Natural killer cell (primary cell): ENCODE data around the gene BEST3. TPM values are rescaled to one million over a fixed set of nuclear protein-coding genes. Genes with fewer than 3 reads are reported as not detected.

Source experiments
- ATAC-seq, 3 donors: fragments of 150-1000 bp in 2 of 3; fragments of 200-7000 bp in 1 of 3; cut with Tn5 transposase; 1 replicate in 1 of 3; 2 replicates in 2 of 3; pipeline ENCODE4 v1.10.0; 2021; ENCODE audit warnings: mild to moderate bottlenecking in 2 of 3, moderate library complexity in 2 of 3
- DNase-seq, 2 donors: peaks; one replicate each; pipeline versions ENCODE4 v3.0.0 to v3.0.0-alpha.2; 2013 to 2021; ENCODE audit warnings: mixed read lengths in 1 of 2
- H3K27ac ChIP-seq: one replicate; pipeline ENCODE4 v1.5.1; 2013; ENCODE audit warnings: mild to moderate bottlenecking, low read length
- H3K27me3 ChIP-seq: one replicate; pipeline ENCODE4 v1.6.1; 2013; ENCODE audit warnings: low read length; ENCODE audit not compliant: control insufficient read depth, insufficient read depth
- H3K36me3 ChIP-seq: one replicate; pipeline ENCODE4 v1.6.1; 2013; ENCODE audit warnings: low read length; ENCODE audit not compliant: control insufficient read depth, insufficient read depth
- H3K4me1 ChIP-seq: one replicate; pipeline ENCODE4 v1.6.1; 2013; ENCODE audit warnings: low read length; ENCODE audit not compliant: control insufficient read depth, insufficient read depth
- H3K4me3 ChIP-seq: one replicate; pipeline ENCODE4 v1.5.1; 2013; ENCODE audit warnings: low read length
- H3K9me3 ChIP-seq: one replicate; pipeline ENCODE4 v1.6.1; 2013; ENCODE audit warnings: low read length; ENCODE audit not compliant: control insufficient read depth, insufficient read depth
- H3K27ac Mint-ChIP-seq, 2 donors: one replicate each; pipeline ENCODE4 v1.8.0; 2022; ENCODE audit warnings: mild to moderate bottlenecking in 2 of 2, mixed read lengths in 2 of 2, moderate library complexity in 1 of 2
- H3K27me3 Mint-ChIP-seq, 2 donors: one replicate each; pipeline ENCODE4 v1.8.0; 2022; ENCODE audit warnings: low read depth in 2 of 2, mixed read lengths in 2 of 2
- H3K36me3 Mint-ChIP-seq: one replicate; pipeline ENCODE4 v1.8.0; 2022; ENCODE audit warnings: mixed read lengths
- H3K4me1 Mint-ChIP-seq, 2 donors: one replicate each; pipeline ENCODE4 v1.8.0; 2022; ENCODE audit warnings: mixed read lengths in 2 of 2
- H3K4me3 Mint-ChIP-seq: one replicate; pipeline ENCODE4 v1.8.0; 2022; ENCODE audit warnings: mild to moderate bottlenecking, moderate library complexity, mixed read lengths
- H3K9me3 Mint-ChIP-seq, 2 donors: one replicate each; pipeline ENCODE4 v1.8.0; 2022; ENCODE audit warnings: mixed read lengths in 2 of 2
- WGBS: methylation state at CpG from one replicate; pipeline ENCODE4 v1.1.7; 2013; ENCODE audit warnings: missing lambda C conversion rate; ENCODE audit not compliant: insufficient coverage; 5-methylcytosine and 5-hydroxymethylcytosine counted together
- intact Hi-C: fragments of 100-400 bp; cut with micrococcal nuclease; formaldehyde crosslinking; loops from one replicate; pipeline ENCODE4 v1.14.2; 2022
- total RNA-seq, 4 donors: library from RNA; stranded (reverse); fragments of 120-200 nt in 1 of 4; gene quantifications; one replicate each; pipeline versions ENCODE4 v1.2.3 to v1.2.4, GENCODE V29; 2013 to 2022
- TF ChIP-seq, protein P1 (sequence below): fragments of 200-600 bp; IDR thresholded peaks from one replicate; pipeline ENCODE4 v1.8.0; 2022; ENCODE audit warnings: antibody characterized with exemption

Gene BEST3
- total RNA-seq, 3 donors from 2014 or later (not counting 1 experiment from before 2014, with no cell fraction given): not detected

DNA sequence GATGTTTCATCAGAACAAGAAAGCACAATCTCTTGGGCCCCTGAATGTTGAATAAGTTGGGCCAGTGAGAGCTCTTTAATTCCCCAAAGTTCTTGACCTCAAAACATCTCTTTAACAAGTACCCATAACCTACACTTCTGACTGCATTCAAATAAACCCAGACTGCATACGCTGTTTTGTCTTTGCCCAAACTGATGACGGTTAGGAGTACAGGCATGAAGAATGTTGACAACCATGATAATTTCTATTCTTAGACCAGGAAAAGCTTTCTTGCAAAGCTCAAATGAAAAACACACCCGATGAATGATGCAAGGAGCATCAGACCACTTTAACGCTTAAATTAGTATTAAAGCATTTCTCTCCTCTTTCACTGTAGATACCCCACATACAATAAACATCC, 27.8 kb upstream of the BEST3 start:
- TF ChIP-seq, protein P1, sequence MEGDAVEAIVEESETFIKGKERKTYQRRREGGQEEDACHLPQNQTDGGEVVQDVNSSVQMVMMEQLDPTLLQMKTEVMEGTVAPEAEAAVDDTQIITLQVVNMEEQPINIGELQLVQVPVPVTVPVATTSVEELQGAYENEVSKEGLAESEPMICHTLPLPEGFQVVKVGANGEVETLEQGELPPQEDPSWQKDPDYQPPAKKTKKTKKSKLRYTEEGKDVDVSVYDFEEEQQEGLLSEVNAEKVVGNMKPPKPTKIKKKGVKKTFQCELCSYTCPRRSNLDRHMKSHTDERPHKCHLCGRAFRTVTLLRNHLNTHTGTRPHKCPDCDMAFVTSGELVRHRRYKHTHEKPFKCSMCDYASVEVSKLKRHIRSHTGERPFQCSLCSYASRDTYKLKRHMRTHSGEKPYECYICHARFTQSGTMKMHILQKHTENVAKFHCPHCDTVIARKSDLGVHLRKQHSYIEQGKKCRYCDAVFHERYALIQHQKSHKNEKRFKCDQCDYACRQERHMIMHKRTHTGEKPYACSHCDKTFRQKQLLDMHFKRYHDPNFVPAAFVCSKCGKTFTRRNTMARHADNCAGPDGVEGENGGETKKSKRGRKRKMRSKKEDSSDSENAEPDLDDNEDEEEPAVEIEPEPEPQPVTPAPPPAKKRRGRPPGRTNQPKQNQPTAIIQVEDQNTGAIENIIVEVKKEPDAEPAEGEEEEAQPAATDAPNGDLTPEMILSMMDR: no peak
- H3K9me3 Mint-ChIP-seq: no peaks in the 10 kb centered on the region
- H3K27me3 Mint-ChIP-seq: peaks cover 10 to 46% of the 10 kb centered on the region in 2 donors
- Histone ChIP-seq H3K27me3 (peaks cover 8% of the 10 kb centered on the region), H3K4me1 (no peaks in the 10 kb centered on the region), H3K27ac (no peak overlapping the region), H3K36me3 (no peaks in the 10 kb centered on the region), H3K4me3 (no peak overlapping the region), H3K9me3 (no peaks in the 10 kb centered on the region)
- H3K4me1 Mint-ChIP-seq: no peaks in the 10 kb centered on the region
- DNase-seq: no peak
- ATAC-seq: no peak
- intact Hi-C loops: no loop called here
- no peak overlapping the region for H3K27ac Mint-ChIP-seq
- H3K4me3 Mint-ChIP-seq: no peak overlapping the region
- H3K36me3 Mint-ChIP-seq: no peaks in the 10 kb centered on the region
- WGBS: 95% methylated on average over 4 of the region's 4 CpGs

DNA sequence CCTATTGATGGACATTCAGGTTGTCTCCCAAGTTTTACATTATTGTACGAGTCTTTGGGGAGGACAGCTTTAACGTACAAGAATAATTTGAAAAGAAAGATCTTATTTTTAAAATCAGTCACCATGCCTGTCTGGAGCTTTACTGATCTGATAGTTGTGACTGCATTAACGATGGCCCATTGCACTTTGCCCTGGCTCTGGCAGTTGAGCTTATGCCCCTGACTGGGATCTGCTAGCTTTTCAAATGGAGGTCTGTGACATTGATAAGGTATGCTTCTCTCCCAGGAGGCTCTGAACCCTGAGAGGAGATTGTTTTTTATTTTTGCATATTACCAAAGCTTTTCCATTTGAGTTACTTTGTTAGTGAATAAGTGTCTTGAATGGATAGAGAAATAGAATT, 21.6 kb upstream of the BEST3 start:
- H3K4me3 ChIP-seq: no peak overlapping the region
- intact Hi-C loops: no loop called here
- H3K4me1 Mint-ChIP-seq: peaks cover 0 to 5% of the 10 kb centered on the region in 2 donors
- ATAC-seq (no peak), DNase-seq (no peak)
- H3K9me3 ChIP-seq: no peaks in the 10 kb centered on the region
- no peaks in the 10 kb centered on the region for H3K4me1 ChIP-seq
- no peak overlapping the region for H3K27ac ChIP-seq
- no peak overlapping the region for H3K4me3 Mint-ChIP-seq
- H3K27ac Mint-ChIP-seq: no peak overlapping the region
- TF ChIP-seq, protein P1: no peak
- no peaks in the 10 kb centered on the region for H3K36me3 Mint-ChIP-seq
- 83% methylated on average over 3 of the region's 3 CpGs for WGBS
- no peaks in the 10 kb centered on the region for H3K9me3 Mint-ChIP-seq
- H3K27me3 Mint-ChIP-seq: peaks cover 7 to 31% of the 10 kb centered on the region in 2 donors
- H3K27me3 ChIP-seq: peaks cover 3% of the 10 kb centered on the region
- no peaks in the 10 kb centered on the region for H3K36me3 ChIP-seq

DNA sequence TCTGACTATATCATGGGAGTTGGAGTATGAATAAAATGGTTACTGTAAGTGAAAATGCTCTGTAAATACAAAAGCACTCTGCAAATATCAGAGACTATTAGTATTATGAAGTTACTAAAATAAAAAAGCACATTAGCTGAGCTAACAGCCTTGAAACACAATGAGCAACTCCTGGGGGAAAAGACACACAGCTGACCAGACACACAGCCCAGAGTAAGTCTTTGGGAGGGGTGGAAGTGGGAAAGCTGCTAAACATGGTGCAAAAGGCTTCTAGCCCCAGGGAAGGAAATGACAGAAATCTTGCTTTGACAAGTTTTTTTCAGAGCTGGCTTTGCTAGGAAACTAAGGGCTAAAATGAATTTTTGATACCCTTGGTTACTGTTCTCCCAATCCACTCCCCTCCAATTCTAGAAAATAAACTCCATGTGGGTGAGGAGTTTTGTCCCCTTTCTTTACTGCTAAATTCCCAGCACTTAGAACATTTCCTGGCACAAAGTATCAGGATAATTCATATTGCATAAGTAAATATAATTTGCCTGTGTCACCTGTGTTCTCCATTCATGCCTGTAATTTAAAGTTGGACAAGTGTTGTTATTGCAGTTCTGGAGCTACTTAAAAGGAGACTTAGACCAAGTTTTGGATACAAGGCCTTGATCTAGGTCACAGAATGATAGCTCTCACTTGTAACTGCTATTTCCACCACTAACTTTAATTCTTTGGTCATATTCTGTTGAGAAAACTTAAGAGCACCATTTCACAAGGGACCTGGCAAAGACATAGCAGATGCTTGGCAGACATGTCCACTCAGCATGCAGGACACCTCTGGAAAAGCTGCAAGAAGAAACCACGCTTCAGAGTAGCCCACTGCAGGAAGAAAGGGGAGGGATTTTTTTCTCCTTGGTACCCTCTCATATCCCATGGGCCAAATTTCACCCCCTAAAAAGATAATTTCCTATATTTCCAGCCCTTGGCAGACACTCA, 20.5 kb upstream of the BEST3 start:
- no peak overlapping the region for H3K27ac Mint-ChIP-seq

More for the DNA sequence above, 20.5 kb upstream of the BEST3 start:
- H3K36me3 Mint-ChIP-seq: no peaks in the 10 kb centered on the region
- Histone ChIP-seq H3K27ac (no peak overlapping the region), H3K4me1 (no peaks in the 10 kb centered on the region), H3K27me3 (no peaks in the 10 kb centered on the region), H3K4me3 (no peak overlapping the region), H3K9me3 (no peaks in the 10 kb centered on the region), H3K36me3 (no peaks in the 10 kb centered on the region)
- TF ChIP-seq, protein P1: no peak
- no peak overlapping the region for H3K4me3 Mint-ChIP-seq
- H3K4me1 Mint-ChIP-seq: peaks cover 0 to 5% of the 10 kb centered on the region in 2 donors
- WGBS: 88% methylated on average over 1 of the region's 1 CpG
- no peaks in the 10 kb centered on the region for H3K9me3 Mint-ChIP-seq
- intact Hi-C loops: no loop called here
- peaks cover 7 to 25% of the 10 kb centered on the region in 2 donors for H3K27me3 Mint-ChIP-seq
- ATAC-seq: no peak
- no peak for DNase-seq
